CD4-positive, alpha-beta T cell treated with Interleukin-6 at 100 ng/mL for 8 hours (primary cell): Measurements from ENCODE around the gene TYMP.
"Not testable (repeated sequence)": the region's sequence is repeated elsewhere in the genome, so short reads cannot be mapped to it uniquely, and the experiment has no call there.

Experiments used
- DNase-seq: peaks from one replicate; pipeline ENCODE4 v3.0.0-alpha.2; 2020; ENCODE audit warnings: mixed read lengths, low spot score

Gene TYMP

GRCh38 chr22:50562523-50563412, 33.0 kb upstream of the TYMP start, which contains the start of gene SYCE3:
Gene SYCE3, minus strand, starts transcription at chr22:50562919. Its CDS starts 6,514 bp downstream, at chr22:50556405.
- DNase-seq = peak; percentile 95

GRCh38 chr22:50561401-50562358, 31.9 kb upstream of the TYMP start:
- DNase-seq = no peak

GRCh38 chr22:50560034-50560433, 30.2 kb upstream of the TYMP start:
- DNase-seq = no peak

- no peak for DNase-seq
These were observed 26.9 kb upstream of the TYMP start for GRCh38 chr22:50556703-50557102.

GRCh38 chr22:50553310-50553709, 23.5 kb upstream of the TYMP start:
- no peak for DNase-seq

GRCh38 chr22:50551160-50551752, 21.4 kb upstream of the TYMP start:
- DNase-seq = no peak

- DNase-seq = no peak
These were observed 20.6 kb upstream of the TYMP start for GRCh38 chr22:50550395-50550794.

GRCh38 chr22:50548921-50549790, 19.3 kb upstream of the TYMP start:
- DNase-seq = no peak

- DNase-seq = peak; percentile 58
These were observed 18.5 kb upstream of the TYMP start for GRCh38 chr22:50548040-50548920.

- no peak for DNase-seq
These were observed 17.6 kb upstream of the TYMP start for GRCh38 chr22:50547263-50547985.

- no peak for DNase-seq
These were observed 16.8 kb upstream of the TYMP start for GRCh38 chr22:50546326-50547262.

GRCh38 chr22:50545522-50546325, 15.9 kb upstream of the TYMP start, which contains the start of gene KLHDC7B:
Gene KLHDC7B, plus strand, starts transcription at chr22:50545899. Its CDS starts 345 bp downstream, at chr22:50546244.
- no peak for DNase-seq

GRCh38 chr22:50544746-50545253, 15.0 kb upstream of the TYMP start:
- DNase-seq = no peak

GRCh38 chr22:50544078-50544745, 14.4 kb upstream of the TYMP start:
- peak; percentile 80 for DNase-seq

- DNase-seq = no peak
These were observed 12.7 kb upstream of the TYMP start for GRCh38 chr22:50542416-50542927.

- not testable (repeated sequence) for DNase-seq
These were observed 11.8 kb upstream of the TYMP start for GRCh38 chr22:50541667-50542026.
